Measurements from ENCODE around the gene MARCHF7.
"Not testable (repeated sequence)": the region's sequence is repeated elsewhere in the genome, so short reads cannot be mapped to it uniquely, and the experiment has no call there.

MARCHF7 gene

GRCh38 chr2:159716857-159717256 lies 4.6 kb downstream of the MARCHF7 start:
- no peak for DNase-seq (ENCODE audit: low spot score)

- DNase-seq (ENCODE audit: low spot score) = no peak
These were observed 8.4 kb downstream of the MARCHF7 start for GRCh38 chr2:159720676-159721075.

- no peak for DNase-seq (ENCODE audit: low spot score)
These were observed 10.3 kb downstream of the MARCHF7 start for GRCh38 chr2:159722580-159722979.

GRCh38 chr2:159724795-159725572 lies 12.7 kb downstream of the MARCHF7 start:
- DNase-seq (ENCODE audit: low spot score) = not testable (repeated sequence)

- no peak for DNase-seq (ENCODE audit: low spot score)
These were observed 13.4 kb downstream of the MARCHF7 start for GRCh38 chr2:159725713-159726112.

- DNase-seq (ENCODE audit: low spot score) = no peak
These were observed 16.3 kb downstream of the MARCHF7 start for GRCh38 chr2:159728629-159729028.

GRCh38 chr2:159735648-159736047 lies 23.3 kb downstream of the MARCHF7 start:
- DNase-seq (ENCODE audit: low spot score) = no peak

GRCh38 chr2:159736048-159736447 lies 23.7 kb downstream of the MARCHF7 start:
- DNase-seq (ENCODE audit: low spot score) = no peak

GRCh38 chr2:159737292-159737916 lies 25.1 kb downstream of the MARCHF7 start:
- DNase-seq (ENCODE audit: low spot score) = no peak

- no peak for DNase-seq (ENCODE audit: low spot score)
These were observed 25.6 kb downstream of the MARCHF7 start for GRCh38 chr2:159737917-159738296.

GRCh38 chr2:159738509-159739390 lies 26.4 kb downstream of the MARCHF7 start:
- no peak for DNase-seq (ENCODE audit: low spot score)

GRCh38 chr2:159742846-159743245 lies 30.5 kb downstream of the MARCHF7 start:
- no peak for DNase-seq (ENCODE audit: low spot score)

GRCh38 chr2:159744363-159744762 lies 32.1 kb downstream of the MARCHF7 start:
- no peak for DNase-seq (ENCODE audit: low spot score)

- not testable (repeated sequence) for DNase-seq (ENCODE audit: low spot score)
These were observed 32.9 kb downstream of the MARCHF7 start for GRCh38 chr2:159745237-159745636.

- no peak for DNase-seq (ENCODE audit: low spot score)
These were observed 35.8 kb downstream of the MARCHF7 start for GRCh38 chr2:159748089-159748488.

GRCh38 chr2:159750873-159751272 lies 38.6 kb downstream of the MARCHF7 start:
- no peak for DNase-seq (ENCODE audit: low spot score)

- no peak for DNase-seq (ENCODE audit: low spot score)
These were observed 41.5 kb downstream of the MARCHF7 start for GRCh38 chr2:159753797-159754196.

GRCh38 chr2:159755014-159755413 lies 42.7 kb downstream of the MARCHF7 start:
- no peak for DNase-seq (ENCODE audit: low spot score)

GRCh38 chr2:159755788-159756187 lies 43.5 kb downstream of the MARCHF7 start:
- DNase-seq (ENCODE audit: low spot score) = peak; percentile 30

- no peak for DNase-seq (ENCODE audit: low spot score)
These were observed 45.9 kb downstream of the MARCHF7 start for GRCh38 chr2:159758239-159758638.

GRCh38 chr2:159758686-159759085 lies 46.4 kb downstream of the MARCHF7 start:
- no peak for DNase-seq (ENCODE audit: low spot score)

- DNase-seq (ENCODE audit: low spot score) = no peak
These were observed 47.3 kb downstream of the MARCHF7 start for GRCh38 chr2:159759577-159759976.

GRCh38 chr2:159760326-159760725 lies 48.0 kb downstream of the MARCHF7 start:
- no peak for DNase-seq (ENCODE audit: low spot score)

Data from NAMALWA (cell line).